B cell (primary cell): ENCODE measurements around the gene SDK1. TPM values are rescaled to one million over a fixed set of nuclear protein-coding genes. Genes with fewer than 3 reads are reported as not detected.

Source experiments
- ATAC-seq: fragments of 200-7000 bp; cut with Tn5 transposase; one replicate; pipeline ENCODE4 v1.10.0; 2021; ENCODE audit warnings: low read depth, mild to moderate bottlenecking, moderate number of reproducible peaks, moderate library complexity
- CTCF ChIA-PET: fragments of 350-600 bp; sonication (Branson Sonifier 250); formaldehyde crosslinking; loops from one replicate; lab custom pipeline; 2021; ENCODE audit warnings: antibody characterized with exemption, inconsistent platforms; lab: Charles Lee
- POLR2A ChIA-PET: fragments of 350-600 bp; sonication (Branson Sonifier 250); formaldehyde crosslinking; loops from one replicate; lab custom pipeline; 2021; ENCODE audit warnings: antibody characterized with exemption; lab: Charles Lee
- DNase-seq: peaks from one replicate; pipeline ENCODE4 v3.0.0; 2013
- H2AFZ ChIP-seq: 2 replicates; pipeline ENCODE4 v1.6.1; 2012; ENCODE audit warnings: mild to moderate bottlenecking, low read depth, low read length; ENCODE audit not compliant: insufficient read depth, poor library complexity, severe bottlenecking
- H3K27ac ChIP-seq, 2 donors: 1 replicate in 1 of 2; 2 replicates in 1 of 2; pipeline ENCODE4 v1.5.1; 2012 to 2013; ENCODE audit warnings: low read length in 2 of 2, mild to moderate bottlenecking in 2 of 2, moderate library complexity in 1 of 2
- H3K27me3 ChIP-seq, 4 experiments: fragments of 200-600 bp in 1 of 4; sonication (generic) in 1 of 4; replicated peaks in 1 of 4; 1 replicate in 2 of 4; 2 replicates in 2 of 4; pipeline versions ENCODE4 v1.6.1 to v1.7.0; 2013 to 2016; ENCODE audit warnings: low read length in 3 of 4, mild to moderate bottlenecking in 2 of 4, mixed read lengths in 1 of 4, moderate library complexity in 1 of 4; ENCODE audit not compliant: insufficient read depth in 4 of 4, control insufficient read depth in 3 of 4; ENCODE audit errors: control extremely low read depth in 1 of 4
- H3K36me3 ChIP-seq, 2 experiments: replicated peaks in 1 of 2; 1 replicate in 1 of 2; 2 replicates in 1 of 2; pipeline versions ENCODE4 v1.6.1 to v1.7.1; 2013; ENCODE audit warnings: low read length in 1 of 2; ENCODE audit not compliant: insufficient read depth in 2 of 2, control insufficient read depth in 1 of 2; ENCODE audit errors: control extremely low read depth in 1 of 2, extremely low read depth in 1 of 2
- H3K4me1 ChIP-seq, 2 donors: fragments of 200-600 bp in 1 of 2; sonication (generic) in 1 of 2; 1 replicate in 1 of 2; 2 replicates in 1 of 2; pipeline versions ENCODE4 v1.5.1 to v1.6.1; 2013 to 2017; ENCODE audit warnings: low read length in 2 of 2; ENCODE audit not compliant: control insufficient read depth in 2 of 2, insufficient read depth in 2 of 2
- H3K4me2 ChIP-seq: replicated peaks from 2 replicates; pipeline ENCODE3; 2012; ENCODE audit warnings: mild to moderate bottlenecking, low read depth, low read length; ENCODE audit not compliant: poor library complexity, severe bottlenecking
- H3K4me3 ChIP-seq, 5 experiments: fragments of 200-600 bp in 1 of 5; sonication (generic) in 1 of 5; 1 replicate in 3 of 5; 2 replicates in 2 of 5; pipeline versions ENCODE4 v1.5.1 to v1.7.0; 2011 to 2016; ENCODE audit warnings: low read length in 4 of 5, mild to moderate bottlenecking in 4 of 5, low read depth in 2 of 5, control low read depth in 1 of 5, moderate library complexity in 1 of 5; ENCODE audit not compliant: insufficient read depth in 1 of 5; ENCODE audit errors: control extremely low read depth in 1 of 5, extremely low read depth in 1 of 5
- H3K79me2 ChIP-seq: fragments of 200-600 bp; sonication (generic); one replicate; pipeline ENCODE4 v1.6.0; 2016; ENCODE audit warnings: low read length; ENCODE audit not compliant: control insufficient read depth, insufficient read depth
- H3K9ac ChIP-seq: fragments of 200-600 bp; sonication (generic); 2 replicates; pipeline ENCODE4 v1.6.1; 2017; ENCODE audit warnings: mild to moderate bottlenecking, low read length, moderate library complexity
- H3K9me3 ChIP-seq, 3 donors: one replicate each; pipeline versions ENCODE4 v1.6.1 to v1.7.1; 2013; ENCODE audit warnings: low read length in 2 of 3; ENCODE audit not compliant: control insufficient read depth in 2 of 3, insufficient read depth in 1 of 3; ENCODE audit errors: control extremely low read depth in 1 of 3
- H4K20me1 ChIP-seq: 2 replicates; pipeline ENCODE4 v1.6.0; 2012; ENCODE audit warnings: mild to moderate bottlenecking, low read length; ENCODE audit not compliant: insufficient read depth, control insufficient read depth, poor library complexity, severe bottlenecking
- H3K27ac Mint-ChIP-seq: one replicate; pipeline ENCODE4 v1.8.0; 2021; ENCODE audit warnings: mixed read lengths
- H3K27me3 Mint-ChIP-seq: one replicate; pipeline ENCODE4 v1.8.0; 2021; ENCODE audit warnings: mixed read lengths
- H3K4me1 Mint-ChIP-seq: one replicate; pipeline ENCODE4 v1.8.0; 2021; ENCODE audit warnings: mixed read lengths
- H3K4me3 Mint-ChIP-seq: one replicate; pipeline ENCODE4 v1.8.0; 2021; ENCODE audit warnings: mixed read lengths
- H3K9me3 Mint-ChIP-seq: one replicate; pipeline ENCODE4 v1.8.0; 2022; ENCODE audit warnings: mixed read lengths; ENCODE audit not compliant: insufficient read depth
- EZH2 ChIP-seq: IDR thresholded peaks from 2 replicates; pipeline ENCODE4 v1.6.1; 2012; ENCODE audit warnings: borderline replicate concordance, low read depth, mild to moderate bottlenecking, moderate library complexity, low read length; ENCODE audit not compliant: insufficient read depth, poor library complexity, severe bottlenecking
- WGBS: methylation state at CpG from one replicate; pipeline ENCODE4 v1.1.5; 2013; ENCODE audit warnings: missing lambda C conversion rate; ENCODE audit not compliant: insufficient coverage; 5-methylcytosine and 5-hydroxymethylcytosine counted together
- intact Hi-C: fragments of 100-400 bp; cut with micrococcal nuclease; formaldehyde crosslinking; loops from one replicate; pipeline ENCODE4 v1.10.0; 2022
- polyA plus RNA-seq: library from polyadenylated mRNA; depleted of rRNA; stranded (reverse); fragments of >200 nt; gene quantifications from 2 replicates; pipeline ENCODE4 v1.2.3, GENCODE V29; 2012
- total RNA-seq, 2 donors: library from RNA; stranded (reverse); fragments of 120-200 nt in 1 of 2; gene quantifications; 1 replicate in 1 of 2; 2 replicates in 1 of 2; pipeline versions ENCODE4 v1.2.3 to v1.2.4, GENCODE V29; 2013 to 2022
- TF ChIP-seq, protein P1 (sequence below): fragments of 200-600 bp; IDR thresholded peaks from one replicate; pipeline ENCODE4 v1.8.0; 2022; ENCODE audit warnings: antibody characterized with exemption, mild to moderate bottlenecking

Gene SDK1
- total and polyA plus RNA-seq, 2 donors (not counting 1 experiment from before 2014, with no cell fraction given): 0.73 to 2.0 TPM

GRCh38 chr7:4133491-4134044, 832.5 kb downstream of the SDK1 start:
- Mint-ChIP-seq H3K9me3 (no peaks in the 10 kb centered on the region), H3K4me3 (no peak overlapping the region), H3K27ac (no peak overlapping the region), H3K4me1 (no peaks in the 10 kb centered on the region), H3K27me3 (no peaks in the 10 kb centered on the region)
- no peak for DNase-seq
- Histone ChIP-seq H3K4me2 (no peak overlapping the region), H3K79me2 (no peaks in the 10 kb centered on the region), H3K36me3 (no peaks in the 10 kb centered on the region), H3K27me3 (no peaks in the 10 kb centered on the region), H3K27ac (no peak overlapping the region), H2AFZ (no peak overlapping the region), H4K20me1 (no peaks in the 10 kb centered on the region), H3K9ac (no peak overlapping the region), H3K4me3 (no peak overlapping the region), H3K4me1 (no peaks in the 10 kb centered on the region), H3K9me3 (no peaks in the 10 kb centered on the region)
- TF ChIP-seq, protein P1, sequence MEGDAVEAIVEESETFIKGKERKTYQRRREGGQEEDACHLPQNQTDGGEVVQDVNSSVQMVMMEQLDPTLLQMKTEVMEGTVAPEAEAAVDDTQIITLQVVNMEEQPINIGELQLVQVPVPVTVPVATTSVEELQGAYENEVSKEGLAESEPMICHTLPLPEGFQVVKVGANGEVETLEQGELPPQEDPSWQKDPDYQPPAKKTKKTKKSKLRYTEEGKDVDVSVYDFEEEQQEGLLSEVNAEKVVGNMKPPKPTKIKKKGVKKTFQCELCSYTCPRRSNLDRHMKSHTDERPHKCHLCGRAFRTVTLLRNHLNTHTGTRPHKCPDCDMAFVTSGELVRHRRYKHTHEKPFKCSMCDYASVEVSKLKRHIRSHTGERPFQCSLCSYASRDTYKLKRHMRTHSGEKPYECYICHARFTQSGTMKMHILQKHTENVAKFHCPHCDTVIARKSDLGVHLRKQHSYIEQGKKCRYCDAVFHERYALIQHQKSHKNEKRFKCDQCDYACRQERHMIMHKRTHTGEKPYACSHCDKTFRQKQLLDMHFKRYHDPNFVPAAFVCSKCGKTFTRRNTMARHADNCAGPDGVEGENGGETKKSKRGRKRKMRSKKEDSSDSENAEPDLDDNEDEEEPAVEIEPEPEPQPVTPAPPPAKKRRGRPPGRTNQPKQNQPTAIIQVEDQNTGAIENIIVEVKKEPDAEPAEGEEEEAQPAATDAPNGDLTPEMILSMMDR: no peak
- no peak for TF ChIP-seq EZH2
- CTCF ChIA-PET: no interaction called here
- 69% methylated on average over 4 of the region's 8 CpGs for WGBS
- intact Hi-C loops: no loop called here
- POLR2A ChIA-PET: no interaction called here
- no peak for ATAC-seq

GRCh38 chr7:4134204-4134603, 833.2 kb downstream of the SDK1 start:
- Histone ChIP-seq H2AFZ (no peak overlapping the region), H3K9me3 (no peaks in the 10 kb centered on the region), H3K9ac (no peak overlapping the region), H3K4me3 (no peak overlapping the region), H4K20me1 (no peaks in the 10 kb centered on the region), H3K4me2 (no peak overlapping the region), H3K36me3 (no peaks in the 10 kb centered on the region), H3K4me1 (no peaks in the 10 kb centered on the region), H3K27ac (no peak overlapping the region), H3K27me3 (no peaks in the 10 kb centered on the region), H3K79me2 (no peaks in the 10 kb centered on the region)
- ChIA-PET POLR2A (no interaction called here), CTCF (no interaction called here)
- Mint-ChIP-seq H3K9me3 (no peaks in the 10 kb centered on the region), H3K27me3 (no peaks in the 10 kb centered on the region), H3K4me3 (no peak overlapping the region), H3K4me1 (no peaks in the 10 kb centered on the region), H3K27ac (no peak overlapping the region)
- ATAC-seq: no peak
- no peak for TF ChIP-seq EZH2
- TF ChIP-seq, protein P1: no peak
- 91% methylated on average over 6 of the region's 7 CpGs for WGBS
- no peak for DNase-seq
- intact Hi-C loops: no loop called here
